Measurements from ENCODE around the gene NR0B2.
"Not testable (repeated sequence)": the region's sequence is repeated elsewhere in the genome, so short reads cannot be mapped to it uniquely, and the experiment has no call there.

NR0B2 gene

GRCh38 chr1:26888231-26888630, 25.5 kb downstream of the NR0B2 start:
- ChIA-PET CTCF (interaction anchor here (1.0 to 5.0 kb wide), 8 partner anchors 10 to 286 kb away, joined by 3 to 33 read pairs (median 6); partner anchors contain the start of gene GPATCH3), POLR2A (interaction anchor here (0.5 to 0.7 kb wide), 3 partner anchors 8 to 1755 kb away, joined by 3 to 4 read pairs (median 4); no protein-coding TSS in a partner anchor)
- no peak for TF ChIP-seq CTCF (IDR thresholded peaks at IDR 0.05; ENCODE audit: control extremely low read depth, extremely low read depth, low read depth, missing control alignments)
- DNase-seq (ENCODE audit: extremely low spot score): no peak

- ChIA-PET POLR2A (interaction anchor here (0.7 kb wide), 1 partner anchor 1065 kb away, joined by 6 read pairs; no protein-coding TSS in a partner anchor), CTCF (interaction anchor here (0.9 to 5.0 kb wide), 15 partner anchors 9 to 349 kb away, joined by 3 to 33 read pairs (median 4); partner anchors contain the start of gene GPATCH3)
- no peak for DNase-seq (ENCODE audit: extremely low spot score)
- TF ChIP-seq CTCF (IDR thresholded peaks at IDR 0.05; ENCODE audit: control extremely low read depth, extremely low read depth, low read depth, missing control alignments): peak; percentile 46
Observed at GRCh38 chr1:26887125-26887524, 26.6 kb downstream of the NR0B2 start.

GRCh38 chr1:26882696-26883463, 30.9 kb downstream of the NR0B2 start:
- ChIA-PET POLR2A (no interaction called here), CTCF (interaction anchor here (1.2 to 7.1 kb wide), 4 partner anchors 18 to 281 kb away, joined by 8 to 70 read pairs (median 31); partner anchors contain the start of gene SFN)
- TF ChIP-seq CTCF (IDR thresholded peaks at IDR 0.05; ENCODE audit: control extremely low read depth, extremely low read depth, low read depth, missing control alignments): no peak
- DNase-seq (ENCODE audit: extremely low spot score): no peak

GRCh38 chr1:26881611-26882010, 32.2 kb downstream of the NR0B2 start:
- CTCF ChIA-PET: interaction anchor here (0.7 to 7.1 kb wide), 12 partner anchors 9 to 93 kb away, joined by 3 to 70 read pairs (median 4); partner anchors contain the start of gene SFN
- POLR2A ChIA-PET: interaction anchor here (1.1 kb wide), 1 partner anchor 16 kb away, joined by 3 read pairs; no protein-coding TSS in a partner anchor
- not testable (repeated sequence) for DNase-seq (ENCODE audit: extremely low spot score)

- ChIA-PET CTCF (interaction anchor here (1.1 to 7.1 kb wide), 11 partner anchors 9 to 380 kb away, joined by 3 to 70 read pairs (median 13); partner anchors contain the start of genes GPN2 and SFN), POLR2A (no interaction called here)
Observed at GRCh38 chr1:26879793-26880192, 34.0 kb downstream of the NR0B2 start.

GRCh38 chr1:26877326-26877725, 36.4 kb downstream of the NR0B2 start:
- TF ChIP-seq CTCF (IDR thresholded peaks at IDR 0.05; ENCODE audit: control extremely low read depth, extremely low read depth, low read depth, missing control alignments): no peak
- POLR2A ChIA-PET: no interaction called here
- CTCF ChIA-PET: interaction anchor here (0.7 to 7.1 kb wide), 9 partner anchors 12 to 283 kb away, joined by 3 to 70 read pairs (median 16); partner anchors contain the start of genes GPN2 and SFN
- no peak for DNase-seq (ENCODE audit: extremely low spot score)

More at GRCh38 chr1:26879793-26880192, 34.0 kb downstream of the NR0B2 start:
- TF ChIP-seq CTCF (IDR thresholded peaks at IDR 0.05; ENCODE audit: control extremely low read depth, extremely low read depth, low read depth, missing control alignments): no peak
- no peak for DNase-seq (ENCODE audit: extremely low spot score)
